HCT116 (cell line): ENCODE results near the gene GMNN. TPM values are rescaled to one million over a fixed set of nuclear protein-coding genes. Genes with fewer than 3 reads are reported as not detected.

Source experiments
- ATAC-seq: fragments of 200-7000 bp; cut with Tn5 transposase; 2 replicates; pipeline ENCODE4 v1.9.1; 2020; ENCODE audit warnings: mild to moderate bottlenecking, moderate library complexity
- BruUV-seq: library from RNA; stranded (reverse); fragments of 400-500 nt; replicated peaks from 2 replicates; lab custom pipeline; 2021; lab: Mats Ljungman, UMichigan
- CTCF ChIA-PET: fragments of 300-600 bp; sonication (Branson Sonifier 250); formaldehyde crosslinking; loops from one replicate; lab custom pipeline; 2021; ENCODE audit warnings: antibody characterized with exemption; lab: Charles Lee
- POLR2A ChIA-PET: fragments of 300-600, 350-600 bp; sonication (Branson Sonifier 250); formaldehyde crosslinking; loops from one replicate; lab custom pipeline; 2021; ENCODE audit warnings: antibody characterized with exemption; lab: Charles Lee
- RAD21 ChIA-PET, 2 experiments: fragments of 300-600 bp; sonication (Branson Sonifier 250); formaldehyde crosslinking; loops; one replicate each; lab custom pipeline; 2023; ENCODE audit warnings: low total read pairs in 2 of 2; ENCODE audit not compliant: uncharacterized antibody in 2 of 2, unreplicated experiment in 2 of 2, low non-redundant PET in 1 of 2; lab: Charles Lee
- DNase-seq: peaks from one replicate; pipeline ENCODE4 v3.0.0-alpha.2; 2010; ENCODE audit warnings: low read depth, low spot score
- H2AFZ ChIP-seq: fragments of 200-600 bp; shearing (Covaris generic), sonication (generic); 2 replicates; pipeline ENCODE4 v1.6.1; 2017; ENCODE audit warnings: low read depth, mixed run types, mixed read lengths, antibody characterized with exemption, low read length; ENCODE audit not compliant: poor library complexity, severe bottlenecking
- H3K27ac ChIP-seq: 2 replicates; pipeline ENCODE4 v1.5.1; 2012; ENCODE audit warnings: low read depth, low read length
- H3K27me3 ChIP-seq: fragments of 200-600 bp; sonication (generic); 2 replicates; pipeline ENCODE4 v1.6.1; 2016; ENCODE audit warnings: mixed run types, low read length, mixed read lengths; ENCODE audit not compliant: insufficient read depth
- H3K36me3 ChIP-seq, 2 experiments: fragments of 200-500 bp in 1 of 2; fragments of 200-600 bp in 1 of 2; sonication (Bioruptor generic) in 1 of 2; sonication (generic) in 1 of 2; 2 replicates each; pipeline versions ENCODE4 v1.5.1 to v1.6.1; 2014 to 2016; ENCODE audit warnings: low read length in 2 of 2, inconsistent platforms in 1 of 2, mixed read lengths in 1 of 2, mixed run types in 1 of 2; ENCODE audit not compliant: insufficient read depth in 2 of 2, control insufficient read depth in 1 of 2
- H3K4me1 ChIP-seq, 2 experiments: fragments of 200-600 bp in 1 of 2; sonication (generic) in 1 of 2; 2 replicates each; pipeline versions ENCODE4 v1.5.1 to v1.6.1; 2012 to 2017; ENCODE audit warnings: low read length in 2 of 2, inconsistent platforms in 1 of 2, mild to moderate bottlenecking in 1 of 2, mixed read lengths in 1 of 2, mixed run types in 1 of 2, moderate library complexity in 1 of 2; ENCODE audit not compliant: insufficient read depth in 2 of 2, control insufficient read depth in 1 of 2
- H3K4me2 ChIP-seq: fragments of 200-600 bp; sonication (generic); 2 replicates; pipeline ENCODE4 v1.6.1; 2017; ENCODE audit warnings: mixed run types, low read length, mixed read lengths
- H3K4me3 ChIP-seq, 2 experiments: fragments of 200-600 bp in 1 of 2; sonication (generic) in 1 of 2; replicated peaks in 1 of 2; 2 replicates each; pipeline ENCODE4 v1.5.1; 2011 to 2016; ENCODE audit warnings: low read length in 2 of 2, control low read depth in 1 of 2, low read depth in 1 of 2, mild to moderate bottlenecking in 1 of 2, mixed read lengths in 1 of 2, mixed run types in 1 of 2
- H3K79me2 ChIP-seq: fragments of 200-600 bp; sonication (generic); 2 replicates; pipeline ENCODE4 v1.6.1; 2017; ENCODE audit warnings: mild to moderate bottlenecking, mixed run types, low read length, moderate library complexity, mixed read lengths; ENCODE audit not compliant: insufficient read depth
- H3K9ac ChIP-seq: fragments of 200-600 bp; sonication (generic); 2 replicates; pipeline ENCODE4 v1.6.1; 2016; ENCODE audit warnings: low read length, mixed read lengths
- H3K9me2 ChIP-seq: fragments of 200-600 bp; sonication (generic), shearing (Covaris generic); 2 replicates; pipeline ENCODE4 v1.6.1; 2017; ENCODE audit warnings: mixed run types, mild to moderate bottlenecking, moderate library complexity; ENCODE audit not compliant: insufficient read depth
- H3K9me3 ChIP-seq, 2 experiments: fragments of 200-500 bp in 1 of 2; fragments of 200-600 bp in 1 of 2; sonication (Bioruptor generic) in 1 of 2; sonication (generic) in 1 of 2; 2 replicates each; pipeline ENCODE4 v1.6.1; 2014 to 2017; ENCODE audit warnings: low read length in 2 of 2, mixed read lengths in 2 of 2, inconsistent platforms in 1 of 2, low read depth in 1 of 2, mild to moderate bottlenecking in 1 of 2, mixed run types in 1 of 2, moderate library complexity in 1 of 2; ENCODE audit not compliant: control insufficient read depth in 1 of 2, insufficient read depth in 1 of 2
- H4K20me1 ChIP-seq: fragments of 200-600 bp; sonication (generic), shearing (Covaris generic); 2 replicates; pipeline ENCODE4 v1.6.1; 2017; ENCODE audit warnings: mixed run types, mild to moderate bottlenecking, moderate library complexity; ENCODE audit not compliant: insufficient read depth
- ATF3 ChIP-seq: IDR thresholded peaks from 2 replicates; pipeline ENCODE4 v1.6.1; 2012
- CBX3 ChIP-seq: IDR thresholded peaks from 2 replicates; pipeline ENCODE4 v1.6.1; 2012; ENCODE audit warnings: low read depth
- CTCF ChIP-seq, 3 experiments: fragments of 200-600 bp in 1 of 3; sonication (generic) in 1 of 3; IDR thresholded peaks in 2 of 3; conservative IDR thresholded peaks in 1 of 3; 2 replicates each; pipeline ENCODE4 v1.5.1; 2012 to 2017; ENCODE audit warnings: low read depth in 2 of 3, low read length in 2 of 3, antibody characterized with exemption in 1 of 3, borderline replicate concordance in 1 of 3, control low read depth in 1 of 3, mild to moderate bottlenecking in 1 of 3, mixed read lengths in 1 of 3, mixed run types in 1 of 3, moderate library complexity in 1 of 3; ENCODE audit not compliant: insufficient read depth in 1 of 3
- EGR1 ChIP-seq: IDR thresholded peaks from 2 replicates; pipeline ENCODE4 v1.6.1; 2012; ENCODE audit warnings: low read depth
- EZH2 ChIP-seq: fragments of 200-600 bp; sonication (generic); IDR thresholded peaks from 2 replicates; pipeline ENCODE4 v1.6.1; 2017; ENCODE audit warnings: antibody characterized with exemption, mixed run types
- EZH2phosphoT487 ChIP-seq: fragments of 200-600 bp; IDR thresholded peaks from 2 replicates; pipeline ENCODE4 v1.6.1; 2018; ENCODE audit warnings: antibody characterized with exemption, borderline replicate concordance
- FOSL1 ChIP-seq: IDR thresholded peaks from 2 replicates; pipeline ENCODE4 v1.6.1; 2012; ENCODE audit warnings: low read depth
- JUND ChIP-seq: IDR thresholded peaks from 2 replicates; pipeline ENCODE4 v1.6.1; 2012
- POLR2A ChIP-seq: IDR thresholded peaks from 2 replicates; pipeline ENCODE4 v1.7.0; 2011; ENCODE audit warnings: borderline replicate concordance; ENCODE audit not compliant: insufficient read depth, insufficient read length; ENCODE audit errors: extremely low read depth
- POLR2AphosphoS5 ChIP-seq: IDR thresholded peaks from 2 replicates; pipeline ENCODE4 v1.6.1; 2011; ENCODE audit warnings: mild to moderate bottlenecking, low read depth, low read length, moderate library complexity
- SP1 ChIP-seq: IDR thresholded peaks from 2 replicates; pipeline ENCODE4 v1.6.1; 2012; ENCODE audit warnings: low read depth
- SRF ChIP-seq: IDR thresholded peaks from 2 replicates; pipeline ENCODE4 v1.6.1; 2012; ENCODE audit warnings: low read depth
- YY1 ChIP-seq: IDR thresholded peaks from 2 replicates; pipeline ENCODE4 v1.6.1; 2011; ENCODE audit warnings: low read length, low read depth, moderate library complexity, mild to moderate bottlenecking; ENCODE audit not compliant: insufficient replicate concordance; ENCODE audit errors: extremely low read depth
- ZBTB33 ChIP-seq: IDR thresholded peaks from 2 replicates; pipeline ENCODE4 v1.6.1; 2011; ENCODE audit warnings: mild to moderate bottlenecking, low read length, moderate library complexity; ENCODE audit not compliant: insufficient replicate concordance; ENCODE audit errors: extremely low read depth
- ZFX ChIP-seq: fragments of 450-650 bp; IDR thresholded peaks from 2 replicates; pipeline ENCODE4 v1.6.1; 2017
- intact Hi-C: fragments of 100-400 bp; cut with micrococcal nuclease; formaldehyde crosslinking; loops from 2 replicates; pipeline ENCODE4 v1.10.0; 2022
- total RNA-seq: library from RNA; stranded (reverse); gene quantifications from one replicate; pipeline ENCODE4 v1.2.1, GENCODE V29; 2021; ENCODE audit not compliant: unreplicated experiment
- TF ChIP-seq, protein P1 (sequence below): IDR thresholded peaks from 2 replicates; pipeline ENCODE4 v1.6.1; 2012; ENCODE audit warnings: low read depth
- TF ChIP-seq, protein P2 (sequence below): IDR thresholded peaks from 2 replicates; pipeline ENCODE4 v1.6.1; 2012

Gene GMNN
- total RNA-seq, 1 experiment from 2014 or later, result 54.9 TPM

DNA sequence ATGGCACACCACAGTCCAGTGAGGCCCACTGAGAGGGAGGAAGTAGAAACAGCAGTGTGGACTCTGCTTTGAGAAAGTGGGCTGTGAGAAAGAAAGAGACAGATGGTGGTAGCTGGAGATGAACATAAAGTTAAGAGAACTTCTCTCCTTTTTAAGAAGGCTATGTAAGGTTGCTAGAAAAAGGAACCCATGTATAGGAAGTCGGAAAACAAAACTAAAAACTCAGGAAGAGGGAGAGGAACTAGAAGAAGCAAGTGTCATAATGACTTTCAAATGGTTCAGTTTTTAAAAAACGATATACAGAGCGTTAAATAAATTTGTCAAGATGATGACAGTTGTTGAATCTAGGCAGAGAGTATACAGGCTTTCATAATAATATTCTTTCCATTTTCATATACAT lies 25.4 kb upstream of the GMNN start:
- BruUV-seq, result no TSS peak
- Histone ChIP-seq H3K9me3 (no peaks in the 10 kb centered on the region), H3K4me2 (no peak overlapping the region), H4K20me1 (no peaks in the 10 kb centered on the region), H2AFZ (no peak overlapping the region), H3K9ac (no peak overlapping the region), H3K4me3 (no peak overlapping the region), H3K27me3 (no peaks in the 10 kb centered on the region), H3K4me1 (peaks cover 0 to 2% of the 10 kb centered on the region in 2 experiments; a peak in 2 of 4 replicates), H3K27ac (no peak overlapping the region), H3K9me2 (no peaks in the 10 kb centered on the region), H3K79me2 (no peaks in the 10 kb centered on the region), H3K36me3 (no peaks in the 10 kb centered on the region)
- DNase-seq (no peak), ATAC-seq (no peak)
- TF ChIP-seq POLR2AphosphoS5 (no peak), YY1 (no peak), SRF (no peak), JUND (no peak), CBX3 (no peak), FOSL1 (no peak), POLR2A (no peak), EZH2phosphoT487 (no peak), CTCF (IDR thresholded peaks at IDR 0.05 in 2 of 3, conservative IDR thresholded peaks at IDR 0.05 in 1 of 3; ENCODE audit: borderline replicate concordance in 1 of 3, insufficient read depth in 1 of 3, low read depth in 2 of 3, low read length in 2 of 3) (no peak), ATF3 (no peak), ZFX (no peak), EGR1 (no peak), ZBTB33 (no peak), EZH2 (no peak), SP1 (no peak)
- TF ChIP-seq, protein P1, sequence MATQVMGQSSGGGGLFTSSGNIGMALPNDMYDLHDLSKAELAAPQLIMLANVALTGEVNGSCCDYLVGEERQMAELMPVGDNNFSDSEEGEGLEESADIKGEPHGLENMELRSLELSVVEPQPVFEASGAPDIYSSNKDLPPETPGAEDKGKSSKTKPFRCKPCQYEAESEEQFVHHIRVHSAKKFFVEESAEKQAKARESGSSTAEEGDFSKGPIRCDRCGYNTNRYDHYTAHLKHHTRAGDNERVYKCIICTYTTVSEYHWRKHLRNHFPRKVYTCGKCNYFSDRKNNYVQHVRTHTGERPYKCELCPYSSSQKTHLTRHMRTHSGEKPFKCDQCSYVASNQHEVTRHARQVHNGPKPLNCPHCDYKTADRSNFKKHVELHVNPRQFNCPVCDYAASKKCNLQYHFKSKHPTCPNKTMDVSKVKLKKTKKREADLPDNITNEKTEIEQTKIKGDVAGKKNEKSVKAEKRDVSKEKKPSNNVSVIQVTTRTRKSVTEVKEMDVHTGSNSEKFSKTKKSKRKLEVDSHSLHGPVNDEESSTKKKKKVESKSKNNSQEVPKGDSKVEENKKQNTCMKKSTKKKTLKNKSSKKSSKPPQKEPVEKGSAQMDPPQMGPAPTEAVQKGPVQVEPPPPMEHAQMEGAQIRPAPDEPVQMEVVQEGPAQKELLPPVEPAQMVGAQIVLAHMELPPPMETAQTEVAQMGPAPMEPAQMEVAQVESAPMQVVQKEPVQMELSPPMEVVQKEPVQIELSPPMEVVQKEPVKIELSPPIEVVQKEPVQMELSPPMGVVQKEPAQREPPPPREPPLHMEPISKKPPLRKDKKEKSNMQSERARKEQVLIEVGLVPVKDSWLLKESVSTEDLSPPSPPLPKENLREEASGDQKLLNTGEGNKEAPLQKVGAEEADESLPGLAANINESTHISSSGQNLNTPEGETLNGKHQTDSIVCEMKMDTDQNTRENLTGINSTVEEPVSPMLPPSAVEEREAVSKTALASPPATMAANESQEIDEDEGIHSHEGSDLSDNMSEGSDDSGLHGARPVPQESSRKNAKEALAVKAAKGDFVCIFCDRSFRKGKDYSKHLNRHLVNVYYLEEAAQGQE, result no peak
- TF ChIP-seq, protein P2, sequence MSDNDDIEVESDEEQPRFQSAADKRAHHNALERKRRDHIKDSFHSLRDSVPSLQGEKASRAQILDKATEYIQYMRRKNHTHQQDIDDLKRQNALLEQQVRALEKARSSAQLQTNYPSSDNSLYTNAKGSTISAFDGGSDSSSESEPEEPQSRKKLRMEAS, result no peak
- ChIA-PET POLR2A (no interaction called here), CTCF (no interaction called here), RAD21 (no interaction called here)
- intact Hi-C loops, result no loop called here
